ENCODE measurements around the gene UCHL5. TPM values are rescaled to one million over a fixed set of nuclear protein-coding genes. Genes with fewer than 3 reads are reported as not detected.
"Not testable (repeated sequence)": the region's sequence is repeated elsewhere in the genome, so short reads cannot be mapped to it uniquely, and the experiment has no call there.

The UCHL5 gene
- total RNA-seq, 2 experiments from 2014 or later: 28.6 to 82.5 TPM

- H3K4me3 ChIP-seq (ENCODE audit: low read depth, low read length, poor library complexity, severe bottlenecking): no peak overlapping the region
- no peak for DNase-seq (ENCODE audit: low spot score)
- no peaks in the 10 kb centered on the region for H3K9me2 ChIP-seq (ENCODE audit: insufficient read depth, low read length)
- no peaks in the 10 kb centered on the region for H4K20me1 ChIP-seq (ENCODE audit: insufficient read depth, low read length)
- ChIA-PET CTCF (ENCODE audit: unreplicated experiment) (no interaction called here), POLR2A (no interaction called here)
- BruUV-seq (replicated peaks): no TSS peak
- H3K79me2 ChIP-seq (ENCODE audit: insufficient read depth, low read depth, low read length): no peaks in the 10 kb centered on the region
- TF ChIP-seq EZH2phosphoT487 (IDR thresholded peaks at IDR 0.05; ENCODE audit: borderline replicate concordance, low read depth, low read length): no peak
- TF ChIP-seq, protein P1, sequence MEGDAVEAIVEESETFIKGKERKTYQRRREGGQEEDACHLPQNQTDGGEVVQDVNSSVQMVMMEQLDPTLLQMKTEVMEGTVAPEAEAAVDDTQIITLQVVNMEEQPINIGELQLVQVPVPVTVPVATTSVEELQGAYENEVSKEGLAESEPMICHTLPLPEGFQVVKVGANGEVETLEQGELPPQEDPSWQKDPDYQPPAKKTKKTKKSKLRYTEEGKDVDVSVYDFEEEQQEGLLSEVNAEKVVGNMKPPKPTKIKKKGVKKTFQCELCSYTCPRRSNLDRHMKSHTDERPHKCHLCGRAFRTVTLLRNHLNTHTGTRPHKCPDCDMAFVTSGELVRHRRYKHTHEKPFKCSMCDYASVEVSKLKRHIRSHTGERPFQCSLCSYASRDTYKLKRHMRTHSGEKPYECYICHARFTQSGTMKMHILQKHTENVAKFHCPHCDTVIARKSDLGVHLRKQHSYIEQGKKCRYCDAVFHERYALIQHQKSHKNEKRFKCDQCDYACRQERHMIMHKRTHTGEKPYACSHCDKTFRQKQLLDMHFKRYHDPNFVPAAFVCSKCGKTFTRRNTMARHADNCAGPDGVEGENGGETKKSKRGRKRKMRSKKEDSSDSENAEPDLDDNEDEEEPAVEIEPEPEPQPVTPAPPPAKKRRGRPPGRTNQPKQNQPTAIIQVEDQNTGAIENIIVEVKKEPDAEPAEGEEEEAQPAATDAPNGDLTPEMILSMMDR (conservative IDR thresholded peaks at IDR 0.05; ENCODE audit: low read length): no peak
- H2AFZ ChIP-seq (ENCODE audit: low read length): no peak overlapping the region
- H3K4me2 ChIP-seq (ENCODE audit: low read length): no peak overlapping the region
- intact Hi-C loops (cut with micrococcal nuclease; ENCODE audit: unreplicated experiment): no loop called here
- H3K9me3 ChIP-seq (ENCODE audit: low read length): no peaks in the 10 kb centered on the region
- H3K27ac ChIP-seq (ENCODE audit: low read depth, low read length, poor library complexity, severe bottlenecking): no peak overlapping the region
- H3K4me1 ChIP-seq (ENCODE audit: insufficient read depth, low read length, poor library complexity, severe bottlenecking): no peaks in the 10 kb centered on the region
- H3K36me3 ChIP-seq (ENCODE audit: insufficient read depth, low read length): no peaks in the 10 kb centered on the region
These were observed 65.0 kb downstream of the UCHL5 start for GRCh38 chr1:192994141-192994540.

GRCh38 chr1:192993426-192994085, 65.6 kb downstream of the UCHL5 start:
- intact Hi-C loops (cut with micrococcal nuclease; ENCODE audit: unreplicated experiment): no loop called here
- H3K36me3 ChIP-seq (ENCODE audit: insufficient read depth, low read length): no peaks in the 10 kb centered on the region
- H3K4me3 ChIP-seq (ENCODE audit: low read depth, low read length, poor library complexity, severe bottlenecking): no peak overlapping the region
- H3K4me2 ChIP-seq (ENCODE audit: low read length): no peak overlapping the region
- no TSS peak for BruUV-seq (replicated peaks)
- no peak for TF ChIP-seq EZH2phosphoT487 (IDR thresholded peaks at IDR 0.05; ENCODE audit: borderline replicate concordance, low read depth, low read length)
- TF ChIP-seq, protein P1 (conservative IDR thresholded peaks at IDR 0.05; ENCODE audit: low read length): no peak
- no peaks in the 10 kb centered on the region for H3K4me1 ChIP-seq (ENCODE audit: insufficient read depth, low read length, poor library complexity, severe bottlenecking)
- H3K9me2 ChIP-seq (ENCODE audit: insufficient read depth, low read length): no peaks in the 10 kb centered on the region
- no peak for DNase-seq (ENCODE audit: low spot score)
- no peak overlapping the region for H2AFZ ChIP-seq (ENCODE audit: low read length)
- H4K20me1 ChIP-seq (ENCODE audit: insufficient read depth, low read length): no peaks in the 10 kb centered on the region
- no peaks in the 10 kb centered on the region for H3K9me3 ChIP-seq (ENCODE audit: low read length)
- POLR2A ChIA-PET: no interaction called here
- no peaks in the 10 kb centered on the region for H3K79me2 ChIP-seq (ENCODE audit: insufficient read depth, low read depth, low read length)
- no peak overlapping the region for H3K27ac ChIP-seq (ENCODE audit: low read depth, low read length, poor library complexity, severe bottlenecking)
- CTCF ChIA-PET (ENCODE audit: unreplicated experiment): no interaction called here

- POLR2A ChIA-PET; BruUV-seq (replicated peaks); H4K20me1 ChIP-seq (ENCODE audit: insufficient read depth, low read length); H3K4me2 ChIP-seq (ENCODE audit: low read length); H3K36me3 ChIP-seq (ENCODE audit: insufficient read depth, low read length); H3K27ac ChIP-seq (ENCODE audit: low read depth, low read length, poor library complexity, severe bottlenecking); intact Hi-C loops (cut with micrococcal nuclease; ENCODE audit: unreplicated experiment); DNase-seq (ENCODE audit: low spot score); H3K4me1 ChIP-seq (ENCODE audit: insufficient read depth, low read length, poor library complexity, severe bottlenecking); CTCF ChIA-PET (ENCODE audit: unreplicated experiment); H3K79me2 ChIP-seq (ENCODE audit: insufficient read depth, low read depth, low read length); H2AFZ ChIP-seq (ENCODE audit: low read length); H3K9me2 ChIP-seq (ENCODE audit: insufficient read depth, low read length); H3K4me3 ChIP-seq (ENCODE audit: low read depth, low read length, poor library complexity, severe bottlenecking); H3K9me3 ChIP-seq (ENCODE audit: low read length): not testable (repeated sequence)
These were observed 72.3 kb downstream of the UCHL5 start for GRCh38 chr1:192986748-192987334.
